Measurements from ENCODE around the gene KDM2B. TPM values are rescaled to one million over a fixed set of nuclear protein-coding genes. Genes with fewer than 3 reads are reported as not detected.

KDM2B gene
- total RNA-seq, 2 experiments from 2014 or later, result 41.9 to 44.8 TPM

GRCh38 chr12:121534495-121535148, 46.2 kb downstream of the KDM2B start:
- DNase-seq, result peak; percentile 81
- peak overlapping the region; percentile 91 for H3K27ac Mint-ChIP-seq
- POLR2A ChIA-PET, result interaction anchor here (0.8 to 5.0 kb wide), 2 partner anchors 45 to 92 kb away, joined by 3 to 27 read pairs; partner anchors contain the start of gene ORAI1
- intact Hi-C loops (cut with micrococcal nuclease), result loop anchor here (1.0 to 5.0 kb wide), 3 partner anchors 32 to 56 kb away; partner anchors contain the start of gene KDM2B
- H3K4me1 Mint-ChIP-seq (ENCODE audit: low read depth), result peaks cover 59% of the 10 kb centered on the region
- H3K36me3 Mint-ChIP-seq, result peaks cover 28% of the 10 kb centered on the region
- H3K4me3 Mint-ChIP-seq, result peak overlapping the region; percentile 71
- H3K9me3 Mint-ChIP-seq, result no peaks in the 10 kb centered on the region
- H3K27me3 Mint-ChIP-seq, result no peaks in the 10 kb centered on the region
- CTCF ChIA-PET, result interaction anchor here (1.5 to 1.6 kb wide), 2 partner anchors 40 to 92 kb away, joined by 4 to 6 read pairs; no protein-coding TSS in a partner anchor

DNA sequence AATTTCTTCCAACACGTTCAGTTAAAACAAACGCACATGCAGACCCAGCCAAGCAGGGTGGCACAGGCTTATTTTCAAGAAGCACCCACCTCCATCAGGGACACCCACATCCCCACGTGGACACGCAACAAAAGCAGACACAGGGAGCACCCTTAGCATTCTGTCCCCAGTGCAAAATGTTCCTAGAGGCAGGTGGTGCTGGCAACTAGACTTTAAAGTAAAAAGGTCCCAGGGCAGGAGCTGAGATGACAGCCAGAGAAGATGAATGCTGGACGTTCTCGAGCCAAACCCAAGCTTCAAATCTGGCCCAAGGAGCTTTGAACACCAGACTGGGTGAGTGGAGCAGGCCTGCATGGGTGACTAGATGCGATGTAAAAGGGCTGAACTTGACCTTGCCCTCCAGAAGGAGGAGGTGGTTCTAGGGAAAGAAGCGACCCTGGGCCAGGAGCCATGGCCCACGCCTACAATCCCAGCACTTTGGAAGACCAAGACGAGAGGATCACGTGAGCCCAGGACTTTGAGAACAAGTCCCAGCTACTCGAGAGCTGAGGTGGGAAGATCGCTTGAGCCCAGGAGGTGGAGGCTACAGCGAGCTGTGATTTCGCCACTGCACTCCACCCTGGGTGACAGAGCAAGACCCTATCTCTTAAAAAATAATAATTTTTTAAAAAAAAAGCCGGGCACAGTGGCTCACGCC, 47.3 kb downstream of the KDM2B start:
- Mint-ChIP-seq H3K27me3 (no peaks in the 10 kb centered on the region), H3K9me3 (no peaks in the 10 kb centered on the region), H3K4me3 (peak overlapping the region; percentile 35), H3K27ac (peak overlapping the region; percentile 82), H3K36me3 (peaks cover 33% of the 10 kb centered on the region), H3K4me1 (ENCODE audit: low read depth) (peaks cover 64% of the 10 kb centered on the region)
- no peak for DNase-seq
- ChIA-PET POLR2A (interaction anchor here (0.6 kb wide), 1 partner anchor 518 kb away, joined by 3 read pairs; no protein-coding TSS in a partner anchor), CTCF (interaction anchor here (0.6 to 1.5 kb wide), 5 partner anchors 19 to 146 kb away, joined by 3 to 4 read pairs (median 3); no protein-coding TSS in a partner anchor)
- intact Hi-C loops (cut with micrococcal nuclease), result loop anchor here (1.0 to 2.0 kb wide), 2 partner anchors 47 to 57 kb away; partner anchors contain the start of gene KDM2B

GRCh38 chr12:121532503-121533393, 48.1 kb downstream of the KDM2B start:
- DNase-seq, result no peak
- ChIA-PET CTCF (interaction anchor here (0.9 to 1.1 kb wide), 3 partner anchors 20 to 146 kb away, joined by 3 to 4 read pairs (median 3); no protein-coding TSS in a partner anchor), POLR2A (interaction anchor here (0.6 kb wide), 1 partner anchor 517 kb away, joined by 3 read pairs; no protein-coding TSS in a partner anchor)
- peaks cover 60% of the 10 kb centered on the region for H3K4me1 Mint-ChIP-seq (ENCODE audit: low read depth)
- no peaks in the 10 kb centered on the region for H3K9me3 Mint-ChIP-seq
- no peak overlapping the region for H3K4me3 Mint-ChIP-seq
- H3K27me3 Mint-ChIP-seq, result no peaks in the 10 kb centered on the region
- H3K27ac Mint-ChIP-seq, result peak overlapping the region; percentile 82
- intact Hi-C loops (cut with micrococcal nuclease), result no loop called here
- peaks cover 33% of the 10 kb centered on the region for H3K36me3 Mint-ChIP-seq

DNA sequence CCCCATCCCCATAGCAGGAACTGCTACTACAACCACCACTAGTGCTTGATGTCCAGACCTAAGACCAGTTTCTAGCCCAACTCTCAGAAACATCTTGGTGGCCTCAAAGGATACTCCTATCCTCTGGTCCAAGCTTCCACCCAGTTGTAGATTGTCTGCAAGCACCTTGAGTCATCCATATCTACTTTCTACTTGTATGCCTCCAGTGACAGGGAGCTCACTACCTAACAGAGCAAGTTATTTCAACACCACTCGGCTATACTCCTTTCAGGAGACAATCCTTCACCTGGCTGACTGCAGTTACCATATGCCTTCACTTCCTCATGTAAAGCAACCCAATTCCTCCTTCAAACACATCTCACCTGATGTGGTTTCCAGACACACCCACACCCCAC, 49.5 kb downstream of the KDM2B start:
- H3K27me3 Mint-ChIP-seq, result no peaks in the 10 kb centered on the region
- peaks cover 55% of the 10 kb centered on the region for H3K4me1 Mint-ChIP-seq (ENCODE audit: low read depth)
- no peak for DNase-seq
- H3K36me3 Mint-ChIP-seq, result peaks cover 33% of the 10 kb centered on the region
- no peak overlapping the region for H3K4me3 Mint-ChIP-seq
- CTCF ChIA-PET, result interaction anchor here (0.6 to 1.8 kb wide), 4 partner anchors 30 to 197 kb away, joined by 3 to 4 read pairs (median 4); no protein-coding TSS in a partner anchor
- H3K27ac Mint-ChIP-seq, result peak overlapping the region; percentile 79
- intact Hi-C loops (cut with micrococcal nuclease), result no loop called here
- POLR2A ChIA-PET, result no interaction called here
- no peaks in the 10 kb centered on the region for H3K9me3 Mint-ChIP-seq

GRCh38 chr12:121530600-121531355, 50.0 kb downstream of the KDM2B start:
- peak; percentile 83 for DNase-seq
- Mint-ChIP-seq H3K4me3 (no peak overlapping the region), H3K9me3 (no peaks in the 10 kb centered on the region), H3K27ac (peak overlapping the region; percentile 79), H3K27me3 (no peaks in the 10 kb centered on the region), H3K4me1 (ENCODE audit: low read depth) (peaks cover 50% of the 10 kb centered on the region), H3K36me3 (peaks cover 33% of the 10 kb centered on the region)
- intact Hi-C loops (cut with micrococcal nuclease), result no loop called here
- POLR2A ChIA-PET, result interaction anchor here (0.7 kb wide), 1 partner anchor 96 kb away, joined by 3 read pairs; no protein-coding TSS in a partner anchor
- CTCF ChIA-PET, result interaction anchor here (0.6 to 1.8 kb wide), 4 partner anchors 30 to 196 kb away, joined by 3 to 4 read pairs (median 4); no protein-coding TSS in a partner anchor

DNA sequence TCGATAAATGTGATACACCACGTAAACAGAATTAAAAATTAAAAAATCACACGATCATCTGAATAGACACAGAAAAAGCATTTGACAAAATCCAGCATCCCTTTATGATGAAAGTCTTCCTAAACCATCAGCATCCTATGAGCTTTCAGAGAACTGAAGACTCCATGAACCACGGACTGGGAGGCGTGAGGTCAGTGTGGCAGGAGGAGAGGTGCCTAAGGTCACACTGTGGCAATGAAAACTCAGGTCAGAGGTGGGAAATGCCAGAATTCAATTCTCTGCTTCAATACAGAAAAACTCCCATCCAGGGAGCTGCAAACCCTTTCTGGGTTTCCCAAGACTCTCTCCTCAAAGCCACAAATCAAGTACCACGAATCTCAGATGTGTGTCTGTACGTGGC, 51.6 kb downstream of the KDM2B start:
- Mint-ChIP-seq H3K4me1 (ENCODE audit: low read depth) (peaks cover 34% of the 10 kb centered on the region), H3K27ac (no peak overlapping the region), H3K4me3 (no peak overlapping the region), H3K9me3 (no peaks in the 10 kb centered on the region), H3K27me3 (no peaks in the 10 kb centered on the region), H3K36me3 (peaks cover 32% of the 10 kb centered on the region)
- CTCF ChIA-PET, result no interaction called here
- POLR2A ChIA-PET, result no interaction called here
- no peak for DNase-seq
- intact Hi-C loops (cut with micrococcal nuclease), result no loop called here

DNA sequence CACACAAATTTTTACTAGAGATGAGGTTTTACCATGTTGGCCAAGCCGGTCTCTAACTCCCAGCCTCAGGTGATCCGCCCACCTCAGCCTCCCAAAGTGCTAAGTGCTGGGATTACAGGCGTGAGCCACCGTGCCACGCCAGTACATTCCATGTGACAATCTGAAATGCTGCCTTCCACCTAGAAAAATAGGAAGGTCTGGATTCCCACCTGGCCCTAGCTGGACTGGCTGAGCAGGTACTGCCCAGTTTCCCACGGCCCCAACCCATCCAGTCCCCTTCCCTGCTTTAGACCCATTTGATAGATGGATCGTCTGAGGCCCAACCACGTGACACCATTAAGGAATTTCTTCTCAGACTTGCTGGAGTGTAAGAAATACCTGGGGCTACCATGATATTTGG, 55.4 kb downstream of the KDM2B start:
- ChIA-PET POLR2A (no interaction called here), CTCF (interaction anchor here (1.0 kb wide), 1 partner anchor 143 kb away, joined by 3 read pairs; no protein-coding TSS in a partner anchor)
- no peak for DNase-seq
- Mint-ChIP-seq H3K9me3 (no peaks in the 10 kb centered on the region), H3K36me3 (peaks cover 6% of the 10 kb centered on the region), H3K4me3 (no peak overlapping the region), H3K27me3 (no peaks in the 10 kb centered on the region), H3K4me1 (ENCODE audit: low read depth) (peaks cover 16% of the 10 kb centered on the region), H3K27ac (no peak overlapping the region)
- intact Hi-C loops (cut with micrococcal nuclease), result no loop called here

DNA sequence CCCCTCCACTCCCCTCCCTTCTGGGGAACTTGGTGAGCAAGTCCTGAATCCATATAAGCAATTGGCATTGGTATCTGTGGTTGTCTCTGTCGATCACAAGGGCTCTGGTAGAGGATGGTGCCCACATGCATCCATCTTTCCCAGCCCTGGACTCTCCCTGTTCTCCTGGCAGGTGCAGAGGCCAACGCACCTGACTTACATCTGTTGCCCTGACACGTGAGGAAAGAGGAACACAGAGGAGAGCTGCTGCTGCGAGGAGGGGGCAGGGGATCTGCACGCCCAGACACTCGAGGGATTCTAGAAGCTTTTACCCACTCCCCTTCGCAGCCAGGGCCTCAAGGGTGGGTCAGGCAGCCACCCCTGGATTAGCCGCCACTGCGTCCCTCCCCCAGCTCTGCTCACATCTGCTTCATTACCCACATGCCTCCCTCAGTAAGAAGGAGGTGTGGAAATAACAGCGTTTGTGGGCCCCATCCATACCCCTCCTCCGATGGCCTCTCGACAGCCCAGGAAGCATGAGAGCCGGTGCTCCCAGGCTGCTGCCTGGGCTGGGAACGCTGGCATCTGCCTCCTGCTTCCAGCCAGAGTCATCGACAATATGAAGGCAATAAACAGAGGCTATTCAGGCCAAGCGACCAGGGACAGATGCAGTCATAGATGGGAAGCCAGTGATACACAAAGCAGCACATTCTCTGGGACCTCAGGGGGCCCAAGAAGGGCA, 56.5 kb downstream of the KDM2B start:
- H3K4me1 Mint-ChIP-seq (ENCODE audit: low read depth), result peaks cover 15% of the 10 kb centered on the region
- intact Hi-C loops (cut with micrococcal nuclease), result no loop called here
- no peaks in the 10 kb centered on the region for H3K27me3 Mint-ChIP-seq
- DNase-seq, result no peak
- H3K27ac Mint-ChIP-seq, result no peak overlapping the region
- peaks cover 6% of the 10 kb centered on the region for H3K36me3 Mint-ChIP-seq
- ChIA-PET CTCF (no interaction called here), POLR2A (no interaction called here)
- H3K9me3 Mint-ChIP-seq, result no peaks in the 10 kb centered on the region
- no peak overlapping the region for H3K4me3 Mint-ChIP-seq

DNA sequence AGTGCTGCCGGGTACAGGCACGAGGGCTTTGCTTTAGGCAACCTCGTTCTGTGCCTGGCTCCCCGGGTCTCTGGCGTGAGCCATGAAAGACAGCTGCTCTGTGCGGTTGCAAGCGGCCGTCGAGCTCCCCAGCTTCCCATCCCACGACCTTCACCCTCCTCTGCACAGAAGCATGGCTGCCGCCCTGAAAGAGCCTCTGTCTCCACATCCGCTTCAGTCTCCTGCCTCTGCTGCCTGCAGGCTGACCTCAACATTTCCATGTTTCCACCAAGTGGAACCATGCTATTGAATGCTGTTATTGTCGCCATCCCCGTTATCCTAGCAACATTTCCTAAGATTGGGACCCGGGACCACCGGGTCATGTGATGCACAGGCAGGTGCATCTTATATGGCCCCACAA, 57.1 kb downstream of the KDM2B start:
- H3K36me3 Mint-ChIP-seq, result peaks cover 2% of the 10 kb centered on the region
- intact Hi-C loops (cut with micrococcal nuclease), result loop anchor here (1.0 kb wide), 1 partner anchor 20 kb away; no protein-coding TSS in a partner anchor
- DNase-seq, result no peak
- POLR2A ChIA-PET, result no interaction called here
- CTCF ChIA-PET, result no interaction called here
- H3K4me1 Mint-ChIP-seq (ENCODE audit: low read depth), result peaks cover 9% of the 10 kb centered on the region
- no peaks in the 10 kb centered on the region for H3K27me3 Mint-ChIP-seq
- no peaks in the 10 kb centered on the region for H3K9me3 Mint-ChIP-seq
- H3K4me3 Mint-ChIP-seq, result no peak overlapping the region
- no peak overlapping the region for H3K27ac Mint-ChIP-seq

- no peaks in the 10 kb centered on the region for H3K27me3 Mint-ChIP-seq
- H3K4me3 Mint-ChIP-seq, result no peak overlapping the region
- no peak overlapping the region for H3K27ac Mint-ChIP-seq
- POLR2A ChIA-PET, result no interaction called here
- H3K36me3 Mint-ChIP-seq, result peaks cover 1% of the 10 kb centered on the region
- CTCF ChIA-PET, result no interaction called here
- intact Hi-C loops (cut with micrococcal nuclease), result loop anchor here (1.0 kb wide), 1 partner anchor 20 kb away; no protein-coding TSS in a partner anchor
- peaks cover 9% of the 10 kb centered on the region for H3K4me1 Mint-ChIP-seq (ENCODE audit: low read depth)
- DNase-seq, result no peak
- no peaks in the 10 kb centered on the region for H3K9me3 Mint-ChIP-seq
Measured at GRCh38 chr12:121522971-121523370, 57.9 kb downstream of the KDM2B start.
